HFF-Myc (cell line): ENCODE measurements around the gene CCDC154.

Source experiments
- DNase-seq: peaks from one replicate; pipeline ENCODE4 v3.0.0-alpha.2; 2011; ENCODE audit warnings: low read depth; ENCODE audit errors: extremely low read depth
- H3K4me3 ChIP-seq: replicated peaks from 2 replicates; pipeline ENCODE4 v1.5.1; 2011; ENCODE audit warnings: low read depth, mild to moderate bottlenecking, control low read depth, low read length
- CTCF ChIP-seq: IDR thresholded peaks from 2 replicates; pipeline ENCODE4 v1.5.1; 2012; ENCODE audit warnings: mild to moderate bottlenecking, low read depth, low read length, control low read depth; ENCODE audit errors: missing control alignments

Gene CCDC154

DNA sequence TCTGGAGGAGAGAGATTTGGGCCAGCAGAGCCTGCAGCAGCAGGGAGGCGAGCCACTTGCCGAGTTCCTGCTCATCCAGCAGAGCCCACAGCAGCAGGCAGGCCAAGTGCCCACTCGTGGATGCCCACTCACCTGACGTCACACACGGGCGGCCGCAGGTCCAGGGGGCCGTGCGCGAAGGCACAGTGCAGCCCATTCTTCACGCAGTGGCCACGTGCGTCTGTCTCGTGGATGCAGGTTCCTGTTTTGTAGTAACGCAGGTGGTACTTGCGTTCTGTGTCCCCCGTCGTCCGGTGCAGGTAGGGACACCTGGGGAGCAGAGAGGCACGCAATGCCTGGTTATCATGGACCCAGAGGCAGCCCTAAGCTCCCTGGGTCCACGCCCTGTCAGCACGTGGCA, 41.3 kb downstream of the CCDC154 start:
- DNase-seq, result no peak
- H3K4me3 ChIP-seq, result no peak overlapping the region
- TF ChIP-seq CTCF, result no peak

- DNase-seq, result no peak
- no peak overlapping the region for H3K4me3 ChIP-seq
- no peak for TF ChIP-seq CTCF
Measured at GRCh38 chr16:1401758-1402154, 42.6 kb downstream of the CCDC154 start.

GRCh38 chr16:1401061-1401757, 43.1 kb downstream of the CCDC154 start:
- DNase-seq, result no peak
- no peak overlapping the region for H3K4me3 ChIP-seq
- no peak for TF ChIP-seq CTCF

GRCh38 chr16:1398826-1399581, 45.4 kb downstream of the CCDC154 start:
- DNase-seq, result no peak
- H3K4me3 ChIP-seq, result no peak overlapping the region
- no peak for TF ChIP-seq CTCF

GRCh38 chr16:1398351-1398750, 46.0 kb downstream of the CCDC154 start:
- no peak for DNase-seq
- TF ChIP-seq CTCF, result no peak
- H3K4me3 ChIP-seq, result no peak overlapping the region

GRCh38 chr16:1397779-1398178, 46.6 kb downstream of the CCDC154 start:
- no peak for DNase-seq
- no peak overlapping the region for H3K4me3 ChIP-seq
- TF ChIP-seq CTCF, result no peak
